ENCODE data around the gene CSF1. TPM values are rescaled to one million over a fixed set of nuclear protein-coding genes. Genes with fewer than 3 reads are reported as not detected.

CSF1 gene
- total RNA-seq, 1 experiment from 2014 or later: 3.0 TPM

- no peak overlapping the region for H3K4me3 ChIP-seq (replicated peaks in 1 of 2; ENCODE audit: low read depth in 1 of 2, low read length in 2 of 2)
- DNase-seq (ENCODE audit: low read depth, low spot score): no peak
- no peaks in the 10 kb centered on the region for H3K79me2 ChIP-seq (ENCODE audit: insufficient read depth, low read length)
- H3K9ac ChIP-seq (ENCODE audit: low read length): no peak overlapping the region
- H2AFZ ChIP-seq (ENCODE audit: low read depth, low read length, poor library complexity, severe bottlenecking): no peak overlapping the region
- ChIA-PET RAD21 (ENCODE audit: low non-redundant PET in 1 of 2, low total read pairs in 2 of 2, uncharacterized antibody in 2 of 2, unreplicated experiment in 2 of 2) (no interaction called here), CTCF (no interaction called here), POLR2A (no interaction called here)
- ATAC-seq: no peak
- no peak overlapping the region for H3K27ac ChIP-seq (ENCODE audit: low read depth, low read length)
- no peaks in the 10 kb centered on the region for H3K9me3 ChIP-seq (ENCODE audit: control insufficient read depth in 1 of 2, insufficient read depth in 1 of 2, low read depth in 1 of 2, low read length in 2 of 2)
- intact Hi-C loops (cut with micrococcal nuclease): no loop called here
- no peak overlapping the region for H3K4me2 ChIP-seq (ENCODE audit: low read length)
- TF ChIP-seq POLR2AphosphoS5 (IDR thresholded peaks at IDR 0.05; ENCODE audit: low read depth, low read length) (no peak), CTCF (IDR thresholded peaks at IDR 0.05 in 2 of 3, conservative IDR thresholded peaks at IDR 0.05 in 1 of 3; ENCODE audit: borderline replicate concordance in 1 of 3, insufficient read depth in 1 of 3, low read depth in 2 of 3, low read length in 2 of 3) (no peak), FOSL1 (IDR thresholded peaks at IDR 0.05; ENCODE audit: low read depth) (no peak), EZH2 (IDR thresholded peaks at IDR 0.05) (no peak), POLR2A (IDR thresholded peaks at IDR 0.05; ENCODE audit: borderline replicate concordance, extremely low read depth, insufficient read depth, insufficient read length) (no peak), YY1 (IDR thresholded peaks at IDR 0.05; ENCODE audit: extremely low read depth, insufficient replicate concordance, low read depth, low read length) (no peak), ELF1 (IDR thresholded peaks at IDR 0.05; ENCODE audit: borderline replicate concordance, low read depth) (no peak), EGR1 (IDR thresholded peaks at IDR 0.05; ENCODE audit: low read depth) (no peak), RAD21 (IDR thresholded peaks at IDR 0.05; ENCODE audit: low read depth) (no peak), CBX3 (IDR thresholded peaks at IDR 0.05; ENCODE audit: low read depth) (no peak), EZH2phosphoT487 (IDR thresholded peaks at IDR 0.05; ENCODE audit: borderline replicate concordance) (no peak)
- TF ChIP-seq, protein P1, sequence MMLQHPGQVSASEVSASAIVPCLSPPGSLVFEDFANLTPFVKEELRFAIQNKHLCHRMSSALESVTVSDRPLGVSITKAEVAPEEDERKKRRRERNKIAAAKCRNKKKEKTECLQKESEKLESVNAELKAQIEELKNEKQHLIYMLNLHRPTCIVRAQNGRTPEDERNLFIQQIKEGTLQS (IDR thresholded peaks at IDR 0.05): no peak
- TF ChIP-seq, protein P2, sequence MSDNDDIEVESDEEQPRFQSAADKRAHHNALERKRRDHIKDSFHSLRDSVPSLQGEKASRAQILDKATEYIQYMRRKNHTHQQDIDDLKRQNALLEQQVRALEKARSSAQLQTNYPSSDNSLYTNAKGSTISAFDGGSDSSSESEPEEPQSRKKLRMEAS (IDR thresholded peaks at IDR 0.05): no peak
- TF ChIP-seq, protein P3, sequence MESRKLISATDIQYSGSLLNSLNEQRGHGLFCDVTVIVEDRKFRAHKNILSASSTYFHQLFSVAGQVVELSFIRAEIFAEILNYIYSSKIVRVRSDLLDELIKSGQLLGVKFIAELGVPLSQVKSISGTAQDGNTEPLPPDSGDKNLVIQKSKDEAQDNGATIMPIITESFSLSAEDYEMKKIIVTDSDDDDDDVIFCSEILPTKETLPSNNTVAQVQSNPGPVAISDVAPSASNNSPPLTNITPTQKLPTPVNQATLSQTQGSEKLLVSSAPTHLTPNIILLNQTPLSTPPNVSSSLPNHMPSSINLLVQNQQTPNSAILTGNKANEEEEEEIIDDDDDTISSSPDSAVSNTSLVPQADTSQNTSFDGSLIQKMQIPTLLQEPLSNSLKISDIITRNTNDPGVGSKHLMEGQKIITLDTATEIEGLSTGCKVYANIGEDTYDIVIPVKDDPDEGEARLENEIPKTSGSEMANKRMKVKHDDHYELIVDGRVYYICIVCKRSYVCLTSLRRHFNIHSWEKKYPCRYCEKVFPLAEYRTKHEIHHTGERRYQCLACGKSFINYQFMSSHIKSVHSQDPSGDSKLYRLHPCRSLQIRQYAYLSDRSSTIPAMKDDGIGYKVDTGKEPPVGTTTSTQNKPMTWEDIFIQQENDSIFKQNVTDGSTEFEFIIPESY (IDR thresholded peaks at IDR 0.05; ENCODE audit: extremely low read depth, insufficient replicate concordance, low read length): no peak
- no peaks in the 10 kb centered on the region for H3K27me3 ChIP-seq (ENCODE audit: insufficient read depth, low read length)
- H3K9me2 ChIP-seq (ENCODE audit: insufficient read depth): no peaks in the 10 kb centered on the region
- BruUV-seq (replicated peaks): no TSS peak
- peaks cover 0 to 10% of the 10 kb centered on the region in 2 experiments; a peak in 1 of 4 replicates for H3K4me1 ChIP-seq (ENCODE audit: control insufficient read depth in 1 of 2, insufficient read depth in 2 of 2, low read length in 2 of 2)
- no peaks in the 10 kb centered on the region for H4K20me1 ChIP-seq (ENCODE audit: insufficient read depth)
- H3K36me3 ChIP-seq (ENCODE audit: control insufficient read depth in 1 of 2, insufficient read depth in 2 of 2, low read length in 2 of 2): no peaks in the 10 kb centered on the region
Observed at GRCh38 chr1:109904105-109904817, 6.4 kb upstream of the CSF1 start.
